ENCODE data around the gene PUM2. TPM values are rescaled to one million over a fixed set of nuclear protein-coding genes. Genes with fewer than 3 reads are reported as not detected.

PUM2 gene
- total and polyA plus RNA-seq, 2 of the 13 experiments (the other 11 are each of a cell fraction or from before 2014, with no cell fraction given) = 69.6 to 69.8 TPM

- TF ChIP-seq SNAPC4 (CRISPR knock-in tag; IDR thresholded peaks at IDR 0.05) (no peak), PRDM10 (CRISPR knock-in tag; IDR thresholded peaks at IDR 0.05; ENCODE audit: low read depth) (no peak), SOX6 (IDR thresholded peaks at IDR 0.05) (no peak), SOX6 (CRISPR knock-in tag; IDR thresholded peaks at IDR 0.05) (peak; percentile 20; the same call in 1 of the 2 replicates), ZNF766 (CRISPR knock-in tag; IDR thresholded peaks at IDR 0.05; ENCODE audit: borderline replicate concordance) (peak; percentile 72; the same call in 1 of the 2 replicates), REL (CRISPR knock-in tag; conservative IDR thresholded peaks at IDR 0.05) (no peak), NFE2L1 (CRISPR knock-in tag; IDR thresholded peaks at IDR 0.05; ENCODE audit: borderline replicate concordance) (no peak), NFE2L2 (IDR thresholded peaks at IDR 0.05; ENCODE audit: low read length) (no peak), ZUFSP (CRISPR knock-in tag; IDR thresholded peaks at IDR 0.05; ENCODE audit: borderline replicate concordance) (no peak), ZMYM4 (CRISPR knock-in tag; IDR thresholded peaks at IDR 0.05) (peak; percentile 58; the same call in 1 of the 2 replicates), HDAC2 (CRISPR knock-in tag; IDR thresholded peaks at IDR 0.05) (peak; percentile 67), ZNF775 (CRISPR knock-in tag; IDR thresholded peaks at IDR 0.05; ENCODE audit: borderline replicate concordance) (peak; percentile 96), SIN3B (IDR thresholded peaks at IDR 0.05; ENCODE audit: low read length) (no peak), HNRNPL (IDR thresholded peaks at IDR 0.05; ENCODE audit: low read depth, low read length) (0 out of 2 replicates have a peak, but pooled peaks have one; percentile 35), ZBTB49 (CRISPR knock-in tag; IDR thresholded peaks at IDR 0.05; ENCODE audit: borderline replicate concordance) (no peak), ZNF546 (CRISPR knock-in tag; conservative IDR thresholded peaks at IDR 0.05) (no peak)
Observed at GRCh38 chr2:20378891-20379519, 28.4 kb upstream of the PUM2 start (continued).
